ENCODE measurements around the gene PRKCA.

PRKCA gene

DNA sequence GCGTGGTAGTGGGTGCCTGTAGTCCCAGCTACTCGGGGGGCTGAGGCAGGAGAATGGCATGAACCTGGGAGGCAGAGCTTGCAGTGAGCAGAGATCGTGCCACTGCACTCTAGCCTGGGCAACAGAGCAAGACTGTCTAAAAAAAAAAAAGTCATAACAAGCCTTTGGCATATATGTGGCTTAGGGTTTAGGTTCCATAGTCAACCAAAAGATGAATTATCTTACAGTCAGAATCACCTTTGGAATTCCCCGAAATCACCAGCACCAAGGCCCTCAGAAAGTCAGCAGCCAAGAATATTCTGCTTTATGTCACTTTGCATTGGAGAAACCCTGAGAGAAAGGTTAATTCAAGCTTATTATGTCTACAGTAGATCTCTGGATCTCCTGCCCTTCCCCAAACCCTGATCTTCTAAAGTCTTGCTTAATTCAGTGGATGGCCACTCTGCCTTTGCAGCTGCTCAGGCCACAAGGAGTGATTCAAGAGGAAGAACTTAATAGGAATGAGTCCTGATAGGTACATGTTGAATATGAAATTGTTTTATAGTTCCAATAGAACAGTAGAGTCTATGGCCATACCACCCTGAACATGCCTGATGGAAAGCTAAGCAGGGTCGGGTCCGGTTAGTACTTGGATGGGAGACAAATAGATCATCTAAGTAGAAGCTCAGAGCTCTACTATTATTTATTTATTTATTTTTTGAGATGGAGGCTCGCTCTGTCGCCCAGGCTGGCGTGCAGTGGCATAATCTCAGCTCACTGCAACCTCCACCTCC lies 336.5 kb downstream of the PRKCA start:
- FAIRE-seq: no peak

DNA sequence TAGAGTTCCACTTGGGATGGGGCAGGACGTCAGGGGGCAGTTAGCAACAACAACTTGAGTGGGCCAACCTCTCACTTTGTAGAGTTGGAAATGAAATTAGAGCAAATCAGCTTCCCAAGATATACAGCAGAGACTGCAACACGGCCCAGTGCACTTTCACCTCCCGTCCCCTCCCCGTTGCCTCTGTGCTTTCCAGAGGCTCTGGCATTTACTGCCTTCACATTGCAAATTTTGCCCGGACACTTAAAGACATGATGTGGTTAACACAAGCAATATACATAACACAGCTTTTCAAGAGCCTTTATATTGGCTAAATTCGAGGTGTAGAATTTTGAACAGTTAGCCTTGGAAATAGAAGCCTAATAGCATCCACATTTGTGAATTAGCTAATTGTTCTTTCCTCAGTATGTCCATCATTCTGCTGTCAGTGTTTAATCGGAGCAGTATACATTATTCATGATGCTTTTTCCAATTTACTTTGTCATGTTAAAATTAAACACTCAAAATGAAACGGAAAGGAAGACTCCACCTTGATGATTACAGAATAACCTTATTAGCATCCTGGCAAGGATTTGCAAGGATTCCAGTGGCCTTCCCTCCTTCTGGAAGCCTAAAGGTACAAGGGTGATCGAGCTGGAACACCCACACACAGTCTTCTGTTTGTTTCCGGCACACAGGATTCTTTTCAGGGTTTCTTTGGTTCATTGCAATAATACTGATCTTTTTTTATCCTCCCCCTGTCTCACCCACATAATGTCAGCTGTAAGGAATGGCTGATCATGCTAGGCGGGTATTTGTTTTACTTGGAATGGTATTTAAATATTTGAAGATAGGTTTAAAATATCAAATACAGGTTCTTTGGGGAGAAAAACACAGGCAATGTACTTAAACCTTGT lies 341.6 kb downstream of the PRKCA start:
- FAIRE-seq: no peak

DNA sequence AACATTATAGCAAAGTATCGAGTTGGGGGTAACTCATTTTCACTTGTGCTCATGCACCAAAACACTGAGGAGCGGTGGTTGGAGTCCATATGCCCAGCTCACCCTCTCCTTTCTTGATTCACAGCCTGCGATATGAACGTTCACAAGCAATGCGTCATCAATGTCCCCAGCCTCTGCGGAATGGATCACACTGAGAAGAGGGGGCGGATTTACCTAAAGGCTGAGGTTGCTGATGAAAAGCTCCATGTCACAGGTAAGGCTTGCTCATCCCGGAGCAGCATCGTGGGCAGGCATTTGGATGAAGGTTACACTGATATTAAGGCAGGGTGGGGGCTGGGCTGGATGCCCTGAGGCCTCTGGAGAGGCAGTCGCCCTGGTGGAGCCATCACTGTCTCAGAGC lies 342.8 kb downstream of the PRKCA start:
- no peak for FAIRE-seq

DNA sequence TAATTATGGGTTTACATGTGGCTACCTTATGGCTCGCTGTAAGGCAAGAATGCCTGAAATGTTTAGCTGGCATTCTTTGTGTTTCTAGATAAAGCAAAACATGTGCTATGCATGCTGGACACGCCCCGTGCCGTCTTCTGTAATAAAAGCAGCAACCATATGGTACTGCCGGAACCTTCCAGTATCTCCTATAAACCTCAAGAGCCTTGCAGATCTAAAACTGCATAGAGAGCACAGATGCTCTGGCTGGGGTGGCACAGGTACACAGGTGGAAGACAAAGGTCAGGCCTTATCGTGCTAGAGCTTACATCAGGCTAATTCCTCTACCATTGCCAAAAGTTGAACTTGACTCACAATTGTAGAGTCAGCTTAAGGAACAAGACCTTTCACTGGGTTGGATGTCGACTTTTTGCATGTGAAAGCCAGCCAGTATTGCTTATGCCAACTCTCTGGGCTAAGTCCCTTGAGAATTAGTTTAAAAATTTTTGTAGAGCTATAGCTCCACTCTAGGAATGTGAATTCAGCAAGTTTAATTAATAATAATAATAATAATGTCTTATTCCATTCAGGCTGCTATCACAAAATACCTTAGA lies 345.1 kb downstream of the PRKCA start:
- FAIRE-seq: no peak

DNA sequence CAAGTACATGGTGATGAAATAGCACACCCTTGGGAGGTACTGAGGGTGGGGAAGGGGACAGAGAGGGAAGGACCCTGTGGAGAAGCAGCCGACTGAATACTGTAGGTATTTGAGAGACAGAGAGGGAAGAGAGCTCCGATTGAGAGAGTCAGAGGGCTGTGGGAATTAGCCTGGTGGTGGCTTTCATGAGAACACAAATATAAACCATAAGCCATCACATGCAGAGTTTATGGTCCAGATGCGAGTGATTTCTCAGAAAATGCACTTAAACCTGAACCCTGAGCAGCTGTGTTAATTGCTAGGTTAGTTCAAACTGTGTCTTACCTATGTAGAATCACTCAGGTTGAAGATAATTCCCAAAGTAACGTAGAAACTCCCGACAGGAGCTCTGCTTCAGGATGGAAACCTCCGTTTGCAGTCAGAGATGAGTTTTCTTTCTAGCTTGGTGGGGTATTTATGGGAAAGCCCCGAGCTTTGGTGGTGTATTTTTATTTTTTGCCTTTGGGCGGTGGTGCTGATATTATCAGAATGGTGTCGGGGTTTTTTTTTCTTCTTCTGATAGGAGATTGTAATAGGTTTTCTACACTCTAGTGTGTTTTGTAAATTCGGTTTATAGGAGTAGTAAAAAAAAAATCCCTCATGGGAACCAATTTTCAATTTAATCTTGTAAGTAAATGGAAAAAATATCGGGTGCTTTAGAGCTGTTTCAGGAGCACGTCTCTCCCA lies 347.6 kb downstream of the PRKCA start:
- no peak for FAIRE-seq

DNA sequence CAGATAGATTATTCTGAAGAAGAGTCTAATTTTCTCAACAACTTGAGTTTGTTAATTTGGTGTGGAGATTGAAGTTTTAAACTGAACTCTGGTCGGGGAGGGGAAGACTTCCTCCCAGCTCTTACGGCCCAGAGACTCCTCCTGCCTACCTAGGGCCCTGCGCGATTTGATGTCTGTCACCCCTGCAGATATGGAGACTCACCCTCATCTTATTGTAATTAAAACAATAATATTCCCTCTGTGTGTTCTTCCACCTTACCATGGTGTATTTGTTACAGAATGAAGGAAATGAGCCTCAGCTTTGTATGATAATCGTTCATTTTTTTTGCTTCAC lies 348.1 kb downstream of the PRKCA start:
- no peak for FAIRE-seq

DNA sequence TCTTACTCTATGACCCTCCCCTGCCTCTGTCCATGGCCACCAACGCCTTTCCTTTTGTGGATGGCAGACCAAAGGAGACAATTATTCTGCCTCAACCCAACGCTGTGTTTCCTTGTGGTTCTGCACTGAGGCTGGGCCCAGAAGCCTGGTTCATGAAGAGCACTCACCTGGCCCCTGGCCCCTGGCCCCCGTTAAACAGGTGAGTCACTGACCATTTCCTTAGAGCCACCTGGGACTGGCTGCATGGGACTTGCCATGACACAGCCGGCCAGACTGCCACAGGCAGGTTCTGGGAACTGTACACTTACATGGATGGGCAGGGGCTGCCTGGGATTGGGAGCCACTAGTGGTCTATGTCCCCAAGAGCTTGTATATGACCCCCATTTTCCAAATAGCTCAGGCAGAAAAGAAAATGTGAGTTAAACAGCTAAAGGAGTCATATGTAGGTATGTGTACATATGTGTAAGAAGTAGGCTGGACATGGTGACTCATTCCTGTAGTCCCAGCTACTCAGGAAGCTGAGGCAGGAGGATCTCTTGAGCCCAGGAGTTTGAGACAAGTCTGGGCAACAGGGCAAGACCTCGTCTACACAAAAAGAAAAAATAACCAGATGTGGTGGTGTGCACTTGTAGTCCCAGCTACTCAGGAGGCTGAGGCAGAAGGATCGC lies 350.6 kb downstream of the PRKCA start:
- no peak for FAIRE-seq

DNA sequence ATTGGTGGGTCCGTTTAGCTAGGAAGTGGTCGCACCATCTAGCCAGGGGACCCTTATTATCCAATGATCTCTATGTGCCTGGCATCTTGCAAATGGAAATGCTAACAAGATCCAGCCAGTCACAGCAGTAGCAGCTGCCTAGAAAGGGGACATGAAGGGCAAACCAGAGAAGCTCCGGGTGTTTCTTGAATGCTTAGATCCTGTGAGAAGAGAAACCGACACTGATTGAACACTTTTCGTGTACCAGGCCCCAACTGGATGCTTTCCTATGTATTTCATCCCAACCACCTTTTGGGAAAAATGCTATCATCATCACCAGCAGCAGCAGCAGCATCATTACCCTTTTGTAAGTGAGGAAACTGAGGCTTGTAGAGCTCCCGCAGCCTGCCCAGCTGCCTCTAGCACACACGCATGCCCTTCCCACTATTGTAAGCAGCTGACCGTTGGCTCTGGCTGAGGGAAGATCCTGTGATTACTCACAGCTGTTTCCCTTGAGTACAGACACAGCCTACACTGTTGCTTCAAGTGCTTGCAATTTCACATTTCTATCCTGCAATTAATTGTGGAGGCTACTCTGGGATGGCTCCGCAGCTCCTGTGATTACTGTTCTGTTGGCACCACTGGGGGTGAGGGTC lies 351.8 kb downstream of the PRKCA start:
- no peak for FAIRE-seq

DNA sequence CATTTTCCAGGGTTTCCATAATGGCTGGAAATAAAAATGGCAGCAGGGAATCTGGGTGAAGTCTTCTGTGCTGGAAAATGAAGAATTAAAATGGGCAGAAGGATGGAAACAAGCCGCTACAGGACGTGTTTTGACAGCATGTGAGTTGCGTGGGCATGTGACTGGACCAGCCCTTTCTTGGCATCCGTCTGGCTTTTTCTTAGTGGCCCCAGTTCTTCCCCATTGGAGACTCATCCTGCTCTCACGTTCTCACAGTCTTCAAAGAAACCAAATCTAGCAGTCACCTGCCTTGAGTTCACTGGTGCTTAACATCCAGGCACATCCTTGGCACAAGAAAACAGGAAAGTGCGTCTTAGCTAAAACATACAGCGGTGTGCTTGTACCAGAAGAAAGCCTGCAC lies 352.4 kb downstream of the PRKCA start:
- FAIRE-seq: no peak

DNA sequence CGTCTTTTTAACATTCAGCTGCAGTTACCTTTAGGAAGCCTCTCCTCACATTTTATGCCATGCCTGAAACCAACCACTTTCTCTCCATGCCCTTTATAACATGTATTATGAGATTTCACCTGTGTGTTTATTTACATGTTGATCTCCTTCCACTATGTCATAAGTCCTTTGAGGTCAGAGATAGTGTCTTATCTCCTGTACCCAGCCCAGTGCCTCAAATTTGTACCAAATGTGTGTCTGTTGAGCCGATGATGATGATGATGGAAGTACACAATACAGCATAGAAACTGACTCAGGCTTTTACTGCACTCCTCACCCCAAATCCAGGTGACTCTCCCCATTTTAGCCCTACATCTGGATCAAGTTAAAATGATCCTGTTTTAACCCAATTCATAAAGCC lies 353.0 kb downstream of the PRKCA start:
- no peak for FAIRE-seq

DNA sequence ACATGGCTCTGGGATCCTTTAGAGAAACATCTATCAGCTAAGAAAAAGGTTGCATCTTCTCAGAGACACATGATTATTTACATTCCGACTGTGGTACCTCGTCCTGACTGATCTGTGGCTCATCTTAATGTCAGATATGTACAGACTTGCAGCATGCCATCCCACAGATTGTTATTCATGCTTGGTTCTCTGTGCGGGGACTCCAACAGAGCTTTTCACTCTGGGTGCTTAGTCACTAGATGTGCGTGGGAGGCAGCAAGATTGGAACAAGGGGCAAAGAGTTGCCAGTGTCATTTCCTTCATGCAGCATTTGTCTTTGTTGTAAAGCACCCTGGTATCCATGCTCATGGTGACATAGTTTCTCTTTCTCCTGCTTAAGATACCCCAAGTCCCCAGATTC lies 353.4 kb downstream of the PRKCA start:
- FAIRE-seq: no peak

DNA sequence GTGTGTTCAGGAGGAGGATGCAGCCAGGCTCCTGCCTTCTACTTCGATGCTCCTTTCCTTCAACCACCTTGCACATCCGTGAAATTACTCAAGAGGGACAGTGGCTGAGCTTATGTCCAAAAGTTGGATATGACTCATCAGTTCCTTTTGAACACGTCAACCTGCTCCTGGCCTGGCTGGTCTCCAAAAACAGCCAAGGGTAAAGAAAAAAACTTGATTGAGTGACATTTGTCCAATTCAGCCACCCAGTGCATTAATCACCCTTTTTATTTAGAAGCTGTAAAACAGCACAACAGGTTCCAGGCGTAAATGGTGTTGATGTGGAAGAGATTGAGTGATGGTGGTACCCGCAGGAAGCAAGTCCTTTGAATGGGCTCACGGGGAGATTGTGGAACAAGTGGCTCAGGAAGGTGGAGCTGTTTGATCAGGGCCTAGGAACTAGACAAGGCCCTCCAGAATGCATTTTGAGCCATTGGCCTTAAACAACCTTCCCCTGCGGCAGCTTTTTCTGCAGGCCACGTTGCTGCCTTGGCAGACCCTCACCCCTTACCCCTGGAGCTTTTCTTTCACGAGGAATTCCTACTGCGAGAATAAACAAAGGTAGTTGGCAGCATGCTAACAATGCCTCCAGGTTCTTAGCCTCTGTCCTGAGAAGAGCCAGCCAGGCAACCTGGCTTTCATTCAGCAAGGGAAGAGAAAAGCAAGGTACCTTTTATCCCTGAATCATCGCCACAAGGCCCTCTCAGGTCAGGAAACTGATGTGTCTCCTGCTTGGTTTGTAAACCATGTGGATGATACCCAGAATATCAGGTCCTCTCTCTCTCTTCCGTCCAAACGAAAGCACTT lies 359.2 kb downstream of the PRKCA start:
- no peak for FAIRE-seq

DNA sequence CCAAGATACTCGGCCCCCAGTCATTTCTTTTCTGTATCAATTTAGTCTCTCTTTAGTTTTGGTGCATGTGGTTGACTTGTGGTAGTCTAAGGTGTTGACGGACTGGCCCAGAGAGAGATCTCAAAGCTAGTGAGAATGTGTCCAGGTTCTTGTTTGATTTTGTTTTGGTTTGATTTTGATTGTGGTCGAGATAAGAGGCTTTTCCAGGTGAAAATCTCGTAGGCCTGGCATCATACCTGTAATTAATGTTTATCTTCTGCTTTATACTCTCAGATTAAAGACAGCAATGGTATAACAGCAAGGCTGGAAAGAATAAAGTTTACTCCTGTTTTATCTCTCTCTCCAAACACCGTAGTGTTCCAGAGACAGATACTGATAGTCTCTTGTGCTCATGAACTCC lies 360.1 kb downstream of the PRKCA start:
- no peak for FAIRE-seq

DNA sequence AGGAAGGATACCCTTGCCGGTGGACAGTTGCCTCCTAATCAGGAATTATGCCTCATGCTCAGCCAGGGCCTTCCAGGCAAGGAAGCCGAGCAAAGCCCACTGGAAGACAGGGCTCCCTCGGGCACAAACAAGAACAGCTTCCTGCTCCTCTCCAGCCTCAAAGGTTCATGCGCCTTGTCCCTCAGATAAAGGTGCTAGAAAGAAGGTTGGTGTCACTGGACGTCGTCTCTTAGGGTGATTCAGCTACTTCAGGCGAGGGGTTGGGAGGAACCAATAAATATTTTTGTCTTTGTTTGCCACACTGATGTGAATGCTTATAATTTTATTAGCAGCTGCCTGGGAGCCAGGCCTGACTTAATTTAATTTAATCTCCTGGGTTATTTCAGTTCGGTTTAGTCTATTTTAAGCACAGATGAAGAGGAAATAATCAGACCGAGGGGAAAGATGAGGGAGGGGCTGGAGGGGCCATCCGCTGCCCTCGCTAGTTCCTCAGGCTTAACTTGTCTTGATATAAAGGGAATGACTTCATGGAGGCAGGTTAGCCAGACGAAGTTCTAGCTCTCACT lies 360.7 kb downstream of the PRKCA start:
- FAIRE-seq: no peak

DNA sequence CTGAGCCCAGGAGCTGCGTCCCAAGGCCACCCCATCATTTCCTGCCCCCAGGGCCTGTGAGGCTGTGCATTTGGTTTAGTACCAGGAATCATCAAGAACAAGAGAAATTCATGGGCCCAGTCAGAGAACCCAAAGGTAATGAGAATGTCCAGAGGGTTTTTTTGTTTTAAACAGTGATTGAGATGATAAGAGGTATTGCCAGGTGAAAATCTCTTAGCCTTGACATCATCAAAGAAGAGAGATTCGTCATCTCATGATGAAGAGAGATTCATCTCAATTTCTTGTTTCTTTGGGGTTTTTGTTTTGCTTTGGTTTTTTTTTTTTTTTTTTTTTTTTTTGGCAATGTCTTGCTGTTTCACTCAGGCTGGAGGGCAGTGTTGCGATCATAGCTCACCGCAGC lies 361.9 kb downstream of the PRKCA start:
- FAIRE-seq: no peak

DNA sequence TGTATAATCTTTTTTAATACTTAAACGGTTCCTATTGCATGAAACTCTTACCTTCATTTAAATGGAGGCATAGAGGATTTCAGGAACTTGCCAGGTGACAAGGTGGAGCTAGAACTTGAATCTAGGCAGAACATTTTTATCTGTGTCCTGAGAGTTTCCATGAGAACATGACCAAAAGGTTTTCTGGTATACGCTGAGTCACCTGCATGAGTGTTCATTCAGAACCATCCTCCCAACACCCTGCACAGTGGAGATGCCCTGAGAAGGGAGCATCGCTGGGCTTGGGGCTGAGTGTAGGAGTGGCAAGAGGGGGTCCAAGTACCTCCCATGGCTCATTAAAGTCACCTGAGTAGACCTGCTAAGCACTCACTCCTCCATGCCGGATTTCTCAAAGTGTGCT lies 362.8 kb downstream of the PRKCA start:
- no peak for FAIRE-seq

DNA sequence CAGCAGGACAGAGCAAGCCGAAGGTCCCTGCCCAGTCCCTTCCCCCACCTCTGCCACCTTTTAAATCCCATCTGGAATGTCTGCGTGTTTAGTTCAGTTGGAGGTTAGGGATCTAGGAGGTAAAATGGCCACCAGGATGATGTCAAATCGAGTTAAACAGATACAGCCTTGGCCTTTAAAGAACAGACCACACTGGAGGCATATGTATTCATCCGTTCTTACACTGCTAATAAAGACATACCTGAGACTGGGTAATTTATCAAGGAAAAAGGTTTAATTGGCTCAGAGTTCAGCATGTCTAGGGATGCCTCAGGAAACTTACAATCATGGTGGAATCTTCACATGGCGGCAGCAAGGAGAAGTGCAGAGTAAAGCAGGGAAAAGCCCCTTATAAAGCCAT lies 364.7 kb downstream of the PRKCA start:
- no peak for FAIRE-seq

DNA sequence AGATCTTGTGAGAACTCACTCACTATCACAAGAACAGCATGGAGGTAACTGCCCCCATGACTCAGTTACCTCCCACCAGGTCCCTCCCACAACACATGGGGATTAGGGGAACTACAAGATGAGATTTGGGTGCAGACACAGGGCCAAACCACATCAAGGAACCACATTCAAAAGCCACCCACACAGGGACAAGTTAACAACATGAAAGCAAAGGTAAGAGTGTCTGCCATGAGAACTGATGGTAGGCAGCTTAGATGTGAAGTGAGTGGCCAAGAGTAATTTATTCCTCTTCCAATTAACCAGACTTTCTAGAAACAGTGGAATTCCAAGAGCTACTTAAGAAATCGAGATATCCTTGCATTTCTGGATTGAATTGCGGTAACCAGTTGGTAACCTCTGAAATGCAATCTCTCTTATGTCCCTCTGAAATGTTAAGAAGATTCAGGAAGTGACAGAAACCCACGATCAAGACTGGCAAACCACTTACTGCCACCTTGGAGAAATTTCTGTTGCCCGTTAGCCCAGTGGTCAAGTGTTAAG lies 365.1 kb downstream of the PRKCA start:
- FAIRE-seq: no peak

DNA sequence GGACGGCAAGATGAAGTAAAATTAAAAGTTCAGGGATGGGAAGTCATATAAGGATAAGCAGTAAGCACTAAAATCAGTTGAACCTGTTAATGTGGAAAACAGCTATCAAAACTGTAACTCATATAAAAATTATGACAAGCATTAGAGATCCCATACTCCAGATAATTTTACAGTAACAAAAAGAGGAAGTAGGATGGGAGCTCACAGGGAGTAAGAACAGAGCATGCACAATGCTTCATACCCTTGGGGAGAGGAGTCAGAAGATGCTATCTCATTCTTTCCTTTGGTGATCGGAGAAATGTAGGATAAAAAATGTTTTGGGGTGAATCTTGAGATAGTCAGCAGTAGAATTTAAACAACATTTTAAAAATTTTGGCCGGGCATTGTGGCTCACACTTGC lies 367.8 kb downstream of the PRKCA start:
- no peak for FAIRE-seq

DNA sequence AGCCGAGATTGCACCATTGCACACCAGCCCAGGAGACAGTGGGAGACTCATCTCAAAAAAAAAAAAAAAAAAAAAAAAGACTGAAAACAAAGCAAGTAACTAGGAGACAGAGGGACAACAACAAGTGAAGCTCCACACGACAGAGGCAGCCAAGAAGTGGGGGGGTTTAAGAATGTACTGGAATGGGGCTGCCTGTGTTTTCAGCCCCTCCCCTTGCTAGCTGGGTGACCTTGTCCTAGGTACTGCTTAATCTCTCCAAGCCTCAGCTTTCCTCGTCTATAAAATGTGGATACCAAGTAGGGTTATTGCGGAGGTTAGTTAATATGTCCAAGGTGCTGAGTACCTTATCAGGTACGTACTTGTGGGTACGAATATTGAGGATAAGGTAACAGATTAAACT lies 368.7 kb downstream of the PRKCA start:
- no peak for FAIRE-seq
